ENCODE measurements around the gene FBXW11.
"Not testable (repeated sequence)": the region's sequence is repeated elsewhere in the genome, so short reads cannot be mapped to it uniquely, and the experiment has no call there.

The FBXW11 gene

GRCh38 chr5:171978016-171978415 is 28.4 kb downstream of the FBXW11 start:
- H3K9me3 ChIP-seq (ENCODE audit: insufficient read depth, low read length), result peaks cover 32% of the 10 kb centered on the region; the same call in 1 of the 2 replicates

DNA sequence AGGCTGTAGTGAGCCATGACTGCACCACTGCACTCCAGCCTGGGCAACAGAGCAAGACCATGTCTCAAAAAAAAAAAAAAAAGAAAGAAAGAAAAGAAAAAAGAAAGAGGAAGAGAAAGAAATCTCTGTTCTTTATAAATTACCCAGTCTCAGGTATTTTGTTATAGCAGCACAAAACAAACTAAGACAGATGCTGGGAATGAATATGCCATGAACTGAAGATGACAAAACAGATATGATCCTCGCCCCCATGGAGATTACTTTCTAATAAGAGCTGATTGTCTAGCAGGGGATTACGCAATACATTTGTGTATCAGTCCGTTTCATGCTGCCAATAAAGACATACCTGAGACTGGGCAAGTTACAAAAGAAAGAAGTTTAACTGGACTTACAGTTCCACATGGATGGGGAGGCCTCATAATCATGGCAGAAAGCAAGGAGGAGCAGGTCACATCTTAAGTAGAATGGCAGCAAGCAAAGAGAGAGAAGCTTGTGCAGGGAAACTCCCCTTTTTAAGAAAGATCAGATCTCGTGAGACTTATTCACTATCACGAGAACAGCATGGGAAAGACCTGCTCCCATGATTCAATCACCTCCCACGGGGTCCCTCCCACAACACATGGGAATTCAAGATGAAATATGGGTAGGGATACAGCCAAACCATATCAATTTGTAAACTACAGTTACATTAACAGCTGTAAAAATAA is 29.0 kb downstream of the FBXW11 start:
- peaks cover 90% of the 10 kb centered on the region for H3K79me2 ChIP-seq (ENCODE audit: low read length)
- H3K36me3 ChIP-seq (replicated peaks; ENCODE audit: low read depth, low read length), result peaks cover 56% of the 10 kb centered on the region
- H3K4me3 ChIP-seq (ENCODE audit: low read length), result peak overlapping the region; percentile 14; the same call in 1 of the 2 replicates
- peak overlapping the region; percentile 32 for H3K4me2 ChIP-seq (ENCODE audit: low read length)
- not testable (repeated sequence) for H2AFZ ChIP-seq (ENCODE audit: low read depth, low read length); H3K9ac ChIP-seq (ENCODE audit: low read length); H3K27me3 ChIP-seq (ENCODE audit: low read depth, low read length)
- H4K20me1 ChIP-seq (ENCODE audit: insufficient read depth, low read length), result peaks cover 37% of the 10 kb centered on the region
- H3K4me1 ChIP-seq (ENCODE audit: low read length), result peaks cover 22% of the 10 kb centered on the region
- peaks cover 32% of the 10 kb centered on the region; the same call in 1 of the 2 replicates for H3K9me3 ChIP-seq (ENCODE audit: insufficient read depth, low read length)
- H3K27ac ChIP-seq (ENCODE audit: low read length), result peak overlapping the region; percentile 25; the same call in 1 of the 2 replicates

More at GRCh38 chr5:171978016-171978415, 28.4 kb downstream of the FBXW11 start:
- Histone ChIP-seq H3K27me3 (ENCODE audit: low read depth, low read length) (no peaks in the 10 kb centered on the region), H4K20me1 (ENCODE audit: insufficient read depth, low read length) (peaks cover 39% of the 10 kb centered on the region), H3K4me3 (ENCODE audit: low read length) (peak overlapping the region; percentile 14; the same call in 1 of the 2 replicates), H3K9ac (ENCODE audit: low read length) (no peak overlapping the region), H2AFZ (ENCODE audit: low read depth, low read length) (no peak overlapping the region), H3K79me2 (ENCODE audit: low read length) (peaks cover 91% of the 10 kb centered on the region), H3K4me1 (ENCODE audit: low read length) (peaks cover 22% of the 10 kb centered on the region), H3K36me3 (replicated peaks; ENCODE audit: low read depth, low read length) (peaks cover 58% of the 10 kb centered on the region), H3K27ac (ENCODE audit: low read length) (peak overlapping the region; percentile 25), H3K4me2 (ENCODE audit: low read length) (peak overlapping the region; percentile 31)
- TF ChIP-seq, protein P1, sequence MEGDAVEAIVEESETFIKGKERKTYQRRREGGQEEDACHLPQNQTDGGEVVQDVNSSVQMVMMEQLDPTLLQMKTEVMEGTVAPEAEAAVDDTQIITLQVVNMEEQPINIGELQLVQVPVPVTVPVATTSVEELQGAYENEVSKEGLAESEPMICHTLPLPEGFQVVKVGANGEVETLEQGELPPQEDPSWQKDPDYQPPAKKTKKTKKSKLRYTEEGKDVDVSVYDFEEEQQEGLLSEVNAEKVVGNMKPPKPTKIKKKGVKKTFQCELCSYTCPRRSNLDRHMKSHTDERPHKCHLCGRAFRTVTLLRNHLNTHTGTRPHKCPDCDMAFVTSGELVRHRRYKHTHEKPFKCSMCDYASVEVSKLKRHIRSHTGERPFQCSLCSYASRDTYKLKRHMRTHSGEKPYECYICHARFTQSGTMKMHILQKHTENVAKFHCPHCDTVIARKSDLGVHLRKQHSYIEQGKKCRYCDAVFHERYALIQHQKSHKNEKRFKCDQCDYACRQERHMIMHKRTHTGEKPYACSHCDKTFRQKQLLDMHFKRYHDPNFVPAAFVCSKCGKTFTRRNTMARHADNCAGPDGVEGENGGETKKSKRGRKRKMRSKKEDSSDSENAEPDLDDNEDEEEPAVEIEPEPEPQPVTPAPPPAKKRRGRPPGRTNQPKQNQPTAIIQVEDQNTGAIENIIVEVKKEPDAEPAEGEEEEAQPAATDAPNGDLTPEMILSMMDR (IDR thresholded peaks at IDR 0.05; ENCODE audit: low read depth, low read length), result no peak

DNA sequence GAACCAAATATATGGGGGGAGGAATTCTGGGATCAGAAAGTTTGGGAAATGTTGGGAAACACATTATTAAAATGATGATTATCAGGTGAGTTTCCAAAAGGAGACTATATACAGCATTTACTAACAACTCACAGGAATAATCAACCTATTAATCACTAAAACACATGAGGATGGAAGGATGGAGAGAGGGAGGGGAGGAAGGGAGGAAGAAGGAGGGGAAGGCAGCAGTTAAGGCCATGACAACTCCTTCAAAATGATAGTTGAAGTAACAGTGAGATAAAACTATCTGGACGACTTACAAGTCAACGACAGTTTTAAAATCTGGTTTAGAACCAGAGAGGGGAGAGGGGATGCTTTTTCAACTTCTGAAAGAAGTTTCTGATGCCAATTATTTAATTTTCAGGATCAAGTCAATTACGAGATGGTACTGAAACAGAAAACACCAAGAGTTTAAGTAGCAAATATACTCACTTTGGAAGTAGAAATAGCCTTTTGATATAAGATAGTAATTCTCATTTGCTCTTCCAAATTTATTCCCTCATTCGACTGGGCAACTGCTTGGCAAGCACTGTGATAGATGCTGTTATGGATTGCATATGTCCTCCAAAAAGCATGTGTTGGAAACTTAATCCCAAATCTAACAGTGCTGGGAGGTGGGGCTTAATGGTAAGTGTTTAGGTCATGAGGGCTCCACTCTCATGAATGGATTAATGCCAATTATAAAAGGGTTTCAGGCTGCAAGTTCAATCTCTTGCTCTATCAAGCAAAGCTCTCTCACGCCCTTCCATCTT is 30.4 kb downstream of the FBXW11 start:
- Histone ChIP-seq H3K4me2 (ENCODE audit: low read length) (no peak overlapping the region), H3K27me3 (ENCODE audit: low read depth, low read length) (no peaks in the 10 kb centered on the region), H3K4me1 (ENCODE audit: low read length) (peaks cover 22% of the 10 kb centered on the region), H3K9ac (ENCODE audit: low read length) (no peak overlapping the region), H3K79me2 (ENCODE audit: low read length) (peaks cover 90% of the 10 kb centered on the region), H3K9me3 (ENCODE audit: insufficient read depth, low read length) (peaks cover 23% of the 10 kb centered on the region; the same call in 1 of the 2 replicates), H4K20me1 (ENCODE audit: insufficient read depth, low read length) (peaks cover 32% of the 10 kb centered on the region), H2AFZ (ENCODE audit: low read depth, low read length) (no peak overlapping the region), H3K27ac (ENCODE audit: low read length) (no peak overlapping the region), H3K36me3 (replicated peaks; ENCODE audit: low read depth, low read length) (peaks cover 51% of the 10 kb centered on the region), H3K4me3 (ENCODE audit: low read length) (no peak overlapping the region)
- no peak for TF ChIP-seq EZH2phosphoT487 (IDR thresholded peaks at IDR 0.05; ENCODE audit: low read depth)
- TF ChIP-seq, protein P1 (IDR thresholded peaks at IDR 0.05; ENCODE audit: low read depth, low read length), result no peak

DNA sequence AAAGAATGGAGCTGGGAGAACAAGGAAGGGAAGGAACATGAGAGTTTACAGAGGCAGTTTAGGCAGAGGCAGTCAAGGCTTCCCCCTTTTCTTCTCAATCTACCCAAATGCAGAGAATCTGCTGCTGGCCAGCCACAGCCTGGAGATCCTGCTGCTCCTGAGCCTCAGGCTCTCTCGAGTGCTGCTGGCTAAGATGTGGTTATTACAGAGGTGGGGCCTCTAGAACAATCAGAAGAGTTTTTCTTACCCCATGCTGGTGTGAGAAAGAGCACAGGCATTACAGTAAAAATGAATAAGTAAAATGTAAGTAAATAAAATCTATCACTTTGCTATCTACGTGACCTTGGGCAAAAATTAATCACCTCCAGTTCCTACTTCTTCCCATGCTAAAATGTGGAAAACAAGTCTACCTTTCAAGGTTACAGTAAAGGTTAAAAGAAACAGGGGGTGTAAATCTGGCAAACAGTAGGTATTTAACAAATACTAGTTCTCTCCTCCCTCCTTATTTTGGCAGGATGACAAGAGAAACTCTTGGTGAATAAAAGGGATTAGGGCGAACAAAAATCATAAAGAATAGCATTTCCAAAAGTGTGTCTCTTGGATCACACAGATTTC is 31.1 kb downstream of the FBXW11 start:
- Histone ChIP-seq H2AFZ (ENCODE audit: low read depth, low read length) (no peak overlapping the region), H3K9me3 (ENCODE audit: insufficient read depth, low read length) (peaks cover 24% of the 10 kb centered on the region; the same call in 1 of the 2 replicates), H3K4me3 (ENCODE audit: low read length) (no peak overlapping the region), H3K79me2 (ENCODE audit: low read length) (peaks cover 90% of the 10 kb centered on the region), H3K4me2 (ENCODE audit: low read length) (no peak overlapping the region), H4K20me1 (ENCODE audit: insufficient read depth, low read length) (peaks cover 32% of the 10 kb centered on the region), H3K36me3 (replicated peaks; ENCODE audit: low read depth, low read length) (peaks cover 51% of the 10 kb centered on the region), H3K4me1 (ENCODE audit: low read length) (peaks cover 22% of the 10 kb centered on the region), H3K9ac (ENCODE audit: low read length) (no peak overlapping the region), H3K27me3 (ENCODE audit: low read depth, low read length) (no peaks in the 10 kb centered on the region), H3K27ac (ENCODE audit: low read length) (no peak overlapping the region)
- TF ChIP-seq EZH2phosphoT487 (IDR thresholded peaks at IDR 0.05; ENCODE audit: low read depth), result no peak
- TF ChIP-seq, protein P1 (IDR thresholded peaks at IDR 0.05; ENCODE audit: low read depth, low read length), result no peak

Data from OCI-LY3 (cell line).